HEK293 (cell line): ENCODE data around the gene SCN8A.

ENCODE experiments used
- CTCF ChIA-PET: fragments of 350-600 bp; formaldehyde crosslinking; extraction: SDS; loops from one replicate; lab custom pipeline; 2021; ENCODE audit warnings: antibody characterized with exemption; lab: Yijun Ruan, JAX
- POLR2A ChIA-PET: fragments of 300-600 bp; formaldehyde crosslinking; extraction: SDS; loops from one replicate; lab custom pipeline; 2020; ENCODE audit warnings: antibody characterized with exemption, inconsistent platforms; lab: Yijun Ruan, JAX
- H3K27ac ChIP-seq: fragments of 200-500 bp; sonication (Bioruptor generic); 2 replicates; pipeline ENCODE4 v1.5.1; 2014; ENCODE audit warnings: low read depth, low read length, control low read depth, inconsistent platforms; ENCODE audit errors: extremely low read depth
- H3K36me3 ChIP-seq, 2 experiments: fragments of 200-500 bp in 1 of 2; sonication (Bioruptor generic) in 1 of 2; 1 replicate in 1 of 2; 2 replicates in 1 of 2; pipeline ENCODE4 v1.5.1; 2014 to 2017; ENCODE audit warnings: inconsistent platforms in 2 of 2, low read length in 2 of 2; ENCODE audit not compliant: control insufficient read depth in 2 of 2, insufficient read depth in 1 of 2
- H3K4me1 ChIP-seq: fragments of 200-500 bp; sonication (Bioruptor generic); 2 replicates; pipeline ENCODE4 v1.5.1; 2014; ENCODE audit warnings: mild to moderate bottlenecking, low read length, inconsistent platforms; ENCODE audit not compliant: control insufficient read depth, insufficient read depth
- H3K4me3 ChIP-seq: 2 replicates; pipeline ENCODE4 v1.5.1; 2011; ENCODE audit warnings: low read depth, mild to moderate bottlenecking, control low read depth, low read length, moderate library complexity
- H3K9me3 ChIP-seq: fragments of 200-500 bp; sonication (Bioruptor generic); 2 replicates; pipeline ENCODE4 v1.5.1; 2014; ENCODE audit warnings: low read depth, low read length, inconsistent platforms; ENCODE audit not compliant: control insufficient read depth, insufficient read depth
- AEBP2 ChIP-seq: fragments of 450-650 bp; formaldehyde crosslinking; IDR thresholded peaks from 2 replicates; pipeline ENCODE4 v1.5.1; 2016; ENCODE audit warnings: missing biosample characterization, missing genetic modification characterization, borderline replicate concordance
- KLF9 ChIP-seq: fragments of 450-650 bp; formaldehyde crosslinking; IDR thresholded peaks from 2 replicates; pipeline ENCODE4 v1.5.1; 2016; ENCODE audit warnings: missing biosample characterization, missing genetic modification characterization, low read depth
- MEIS1 ChIP-seq: sonication (generic); formaldehyde crosslinking; IDR thresholded peaks from 2 replicates; pipeline ENCODE4 v1.8.1; 2022; ENCODE audit warnings: missing genetic modification reagents, mild to moderate bottlenecking, borderline replicate concordance
- PRDM4 ChIP-seq: fragments of 450-650 bp; formaldehyde crosslinking; IDR thresholded peaks from 2 replicates; pipeline ENCODE4 v1.5.1; 2017; ENCODE audit warnings: missing biosample characterization, missing genetic modification characterization
- RBAK ChIP-seq: fragments of 450-650 bp; formaldehyde crosslinking; IDR thresholded peaks from 2 replicates; pipeline ENCODE4 v1.5.1; 2016; ENCODE audit warnings: missing biosample characterization, missing genetic modification characterization
- WT1 ChIP-seq: fragments of 450-650 bp; formaldehyde crosslinking; IDR thresholded peaks from 2 replicates; pipeline ENCODE4 v1.5.1; 2016; ENCODE audit warnings: missing biosample characterization, missing genetic modification characterization
- ZBTB17 ChIP-seq: fragments of 450-650 bp; formaldehyde crosslinking; IDR thresholded peaks from 2 replicates; pipeline ENCODE4 v1.5.1; 2016; ENCODE audit warnings: missing biosample characterization, missing genetic modification characterization
- ZBTB20 ChIP-seq: fragments of 450-650 bp; formaldehyde crosslinking; IDR thresholded peaks from 2 replicates; pipeline ENCODE4 v1.5.1; 2016; ENCODE audit warnings: missing biosample characterization, missing genetic modification characterization
- ZNF169 ChIP-seq: fragments of 450-650 bp; formaldehyde crosslinking; IDR thresholded peaks from 2 replicates; pipeline ENCODE4 v1.5.1; 2016; ENCODE audit warnings: missing biosample characterization, missing genetic modification characterization
- ZNF184 ChIP-seq: fragments of 450-650 bp; IDR thresholded peaks from 2 replicates; pipeline ENCODE4 v1.5.1; 2018; ENCODE audit warnings: missing biosample characterization, mild to moderate bottlenecking, missing genetic modification characterization
- ZNF211 ChIP-seq: fragments of 450-650 bp; formaldehyde crosslinking; IDR thresholded peaks from 2 replicates; pipeline ENCODE4 v1.5.1; 2016; ENCODE audit warnings: low read depth, missing biosample characterization, missing genetic modification characterization
- ZNF335 ChIP-seq: fragments of 450-650 bp; formaldehyde crosslinking; conservative IDR thresholded peaks from 2 replicates; pipeline ENCODE4 v1.5.1; 2016; ENCODE audit warnings: missing biosample characterization, missing genetic modification characterization
- ZNF354C ChIP-seq: fragments of 450-650 bp; formaldehyde crosslinking; IDR thresholded peaks from 2 replicates; pipeline ENCODE4 v1.5.1; 2016; ENCODE audit warnings: missing biosample characterization, missing genetic modification characterization, low read depth, borderline replicate concordance
- ZNF426 ChIP-seq: fragments of 450-650 bp; formaldehyde crosslinking; IDR thresholded peaks from 2 replicates; pipeline ENCODE4 v1.5.1; 2017; ENCODE audit warnings: missing biosample characterization, missing genetic modification characterization, mild to moderate bottlenecking, inconsistent platforms, moderate library complexity
- ZNF48 ChIP-seq: fragments of 450-650 bp; formaldehyde crosslinking; IDR thresholded peaks from 2 replicates; pipeline ENCODE4 v1.5.1; 2016; ENCODE audit warnings: missing biosample characterization, missing genetic modification characterization
- ZNF521 ChIP-seq: fragments of 450-650 bp; formaldehyde crosslinking; IDR thresholded peaks from 2 replicates; pipeline ENCODE4 v1.5.1; 2017; ENCODE audit warnings: missing biosample characterization, mild to moderate bottlenecking, missing genetic modification characterization
- ZNF530 ChIP-seq: fragments of 450-650 bp; formaldehyde crosslinking; IDR thresholded peaks from 2 replicates; pipeline ENCODE4 v1.5.1; 2016; ENCODE audit warnings: low read depth, missing biosample characterization, missing genetic modification characterization
- ZNF548 ChIP-seq: fragments of 450-650 bp; formaldehyde crosslinking; IDR thresholded peaks from 2 replicates; pipeline ENCODE4 v1.5.1; 2016; ENCODE audit warnings: missing biosample characterization, missing genetic modification characterization
- ZNF560 ChIP-seq: fragments of 450-650 bp; formaldehyde crosslinking; IDR thresholded peaks from 2 replicates; pipeline ENCODE4 v1.5.1; 2017; ENCODE audit warnings: missing biosample characterization, missing genetic modification characterization, borderline replicate concordance
- ZNF707 ChIP-seq: fragments of 450-650 bp; formaldehyde crosslinking; IDR thresholded peaks from 2 replicates; pipeline ENCODE4 v1.5.1; 2016; ENCODE audit warnings: missing biosample characterization, missing genetic modification characterization
- ZNF777 ChIP-seq: fragments of 450-650 bp; formaldehyde crosslinking; IDR thresholded peaks from 2 replicates; pipeline ENCODE4 v1.5.1; 2017; ENCODE audit warnings: missing biosample characterization, missing genetic modification characterization, borderline replicate concordance
- ZSCAN30 ChIP-seq: fragments of 450-650 bp; IDR thresholded peaks from 2 replicates; pipeline ENCODE4 v1.5.1; 2018; ENCODE audit warnings: missing biosample characterization, mild to moderate bottlenecking, missing genetic modification characterization, moderate library complexity
- TF ChIP-seq, protein P1 (sequence below): fragments of 450-650 bp; formaldehyde crosslinking; IDR thresholded peaks from 2 replicates; pipeline ENCODE4 v1.5.1; 2016; ENCODE audit warnings: missing biosample characterization, missing genetic modification characterization
- TF ChIP-seq, protein P2 (sequence below): fragments of 450-650 bp; formaldehyde crosslinking; IDR thresholded peaks from 2 replicates; pipeline ENCODE4 v1.5.1; 2016; ENCODE audit warnings: missing biosample characterization, missing genetic modification characterization
- TF ChIP-seq, protein P3 (sequence below): fragments of 450-650 bp; IDR thresholded peaks from 2 replicates; pipeline ENCODE4 v1.5.1; 2018; ENCODE audit warnings: missing biosample characterization, mild to moderate bottlenecking, missing genetic modification characterization

Gene SCN8A

DNA sequence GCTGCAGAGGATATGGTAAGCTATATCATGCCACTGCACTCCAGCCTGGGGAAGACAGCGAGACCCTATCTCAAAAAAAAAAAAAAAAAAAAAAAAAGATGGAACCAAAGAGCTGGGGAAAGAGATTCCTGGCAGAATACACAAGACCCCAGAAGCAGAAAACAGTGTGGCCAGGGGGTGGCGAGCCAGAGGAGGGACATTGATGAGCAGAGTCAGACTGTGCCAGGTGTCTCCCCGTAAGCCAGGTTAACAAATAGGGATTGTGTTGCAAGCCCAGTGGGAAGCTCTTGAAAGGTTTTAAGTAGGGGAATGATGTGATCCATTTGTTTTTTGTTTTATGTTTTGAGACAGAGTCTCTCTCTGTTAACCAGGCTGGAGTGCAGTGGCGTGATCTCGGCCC, 201.4 kb downstream of the SCN8A start:
- ChIA-PET CTCF (interaction anchor here (0.6 kb wide), 2 partner anchors 83 to 229 kb away, joined by 5 to 6 read pairs; no protein-coding TSS in a partner anchor), POLR2A (interaction anchor here (0.6 kb wide), 1 partner anchor 1288 kb away, joined by 4 read pairs; no protein-coding TSS in a partner anchor)
- Histone ChIP-seq H3K4me3 (no peak overlapping the region), H3K4me1 (no peaks in the 10 kb centered on the region), H3K27ac (no peak overlapping the region), H3K36me3 (peaks cover 0 to 11% of the 10 kb centered on the region in 2 experiments; a peak in 1 of 3 replicates), H3K9me3 (no peaks in the 10 kb centered on the region)
- TF ChIP-seq ZNF335 (no peak), ZSCAN30 (tag by site-specific recombination) (no peak), ZBTB20 (tag by site-specific recombination) (no peak), RBAK (no peak), ZNF211 (tag by site-specific recombination) (no peak), ZNF530 (no peak), ZNF548 (tag by site-specific recombination) (no peak), ZNF521 (no peak)

- Histone ChIP-seq H3K9me3 (no peaks in the 10 kb centered on the region), H3K36me3 (peaks cover 0 to 11% of the 10 kb centered on the region in 2 experiments; a peak in 1 of 3 replicates), H3K4me3 (no peak overlapping the region), H3K4me1 (no peaks in the 10 kb centered on the region), H3K27ac (no peak overlapping the region)
- ChIA-PET POLR2A (no interaction called here), CTCF (no interaction called here)
- no peak for TF ChIP-seq KLF9 (tag by site-specific recombination)
- no peak for TF ChIP-seq MEIS1 (CRISPR knock-in tag)
- TF ChIP-seq, protein P1, sequence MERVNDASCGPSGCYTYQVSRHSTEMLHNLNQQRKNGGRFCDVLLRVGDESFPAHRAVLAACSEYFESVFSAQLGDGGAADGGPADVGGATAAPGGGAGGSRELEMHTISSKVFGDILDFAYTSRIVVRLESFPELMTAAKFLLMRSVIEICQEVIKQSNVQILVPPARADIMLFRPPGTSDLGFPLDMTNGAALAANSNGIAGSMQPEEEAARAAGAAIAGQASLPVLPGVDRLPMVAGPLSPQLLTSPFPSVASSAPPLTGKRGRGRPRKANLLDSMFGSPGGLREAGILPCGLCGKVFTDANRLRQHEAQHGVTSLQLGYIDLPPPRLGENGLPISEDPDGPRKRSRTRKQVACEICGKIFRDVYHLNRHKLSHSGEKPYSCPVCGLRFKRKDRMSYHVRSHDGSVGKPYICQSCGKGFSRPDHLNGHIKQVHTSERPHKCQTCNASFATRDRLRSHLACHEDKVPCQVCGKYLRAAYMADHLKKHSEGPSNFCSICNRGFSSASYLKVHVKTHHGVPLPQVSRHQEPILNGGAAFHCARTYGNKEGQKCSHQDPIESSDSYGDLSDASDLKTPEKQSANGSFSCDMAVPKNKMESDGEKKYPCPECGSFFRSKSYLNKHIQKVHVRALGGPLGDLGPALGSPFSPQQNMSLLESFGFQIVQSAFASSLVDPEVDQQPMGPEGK, result no peak
- TF ChIP-seq ZBTB17 (tag by site-specific recombination), result no peak
- no peak for TF ChIP-seq ZNF426 (tag by site-specific recombination)
- TF ChIP-seq ZNF354C (tag by site-specific recombination), result no peak
- TF ChIP-seq ZNF184 (tag by site-specific recombination), result no peak
- TF ChIP-seq, protein P2, sequence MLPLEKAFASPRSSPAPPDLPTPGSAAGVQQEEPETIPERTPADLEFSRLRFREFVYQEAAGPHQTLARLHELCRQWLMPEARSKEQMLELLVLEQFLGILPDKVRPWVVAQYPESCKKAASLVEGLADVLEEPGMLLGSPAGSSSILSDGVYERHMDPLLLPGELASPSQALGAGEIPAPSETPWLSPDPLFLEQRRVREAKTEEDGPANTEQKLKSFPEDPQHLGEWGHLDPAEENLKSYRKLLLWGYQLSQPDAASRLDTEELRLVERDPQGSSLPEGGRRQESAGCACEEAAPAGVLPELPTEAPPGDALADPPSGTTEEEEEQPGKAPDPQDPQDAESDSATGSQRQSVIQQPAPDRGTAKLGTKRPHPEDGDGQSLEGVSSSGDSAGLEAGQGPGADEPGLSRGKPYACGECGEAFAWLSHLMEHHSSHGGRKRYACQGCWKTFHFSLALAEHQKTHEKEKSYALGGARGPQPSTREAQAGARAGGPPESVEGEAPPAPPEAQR, result no peak
- no peak for TF ChIP-seq ZNF169 (tag by site-specific recombination)
- TF ChIP-seq WT1 (tag by site-specific recombination), result no peak
- TF ChIP-seq ZNF560 (tag by site-specific recombination), result no peak
Measured at GRCh38 chr12:51793201-51793600, 202.2 kb downstream of the SCN8A start.

GRCh38 chr12:51797301-51797700, 206.3 kb downstream of the SCN8A start:
- CTCF ChIA-PET, result no interaction called here
- H3K9me3 ChIP-seq, result no peaks in the 10 kb centered on the region
- TF ChIP-seq AEBP2 (tag by site-specific recombination) (no peak), PRDM4 (tag by site-specific recombination) (no peak), ZNF777 (no peak), ZNF48 (tag by site-specific recombination) (no peak), ZNF707 (tag by site-specific recombination) (no peak)
- TF ChIP-seq, protein P3, sequence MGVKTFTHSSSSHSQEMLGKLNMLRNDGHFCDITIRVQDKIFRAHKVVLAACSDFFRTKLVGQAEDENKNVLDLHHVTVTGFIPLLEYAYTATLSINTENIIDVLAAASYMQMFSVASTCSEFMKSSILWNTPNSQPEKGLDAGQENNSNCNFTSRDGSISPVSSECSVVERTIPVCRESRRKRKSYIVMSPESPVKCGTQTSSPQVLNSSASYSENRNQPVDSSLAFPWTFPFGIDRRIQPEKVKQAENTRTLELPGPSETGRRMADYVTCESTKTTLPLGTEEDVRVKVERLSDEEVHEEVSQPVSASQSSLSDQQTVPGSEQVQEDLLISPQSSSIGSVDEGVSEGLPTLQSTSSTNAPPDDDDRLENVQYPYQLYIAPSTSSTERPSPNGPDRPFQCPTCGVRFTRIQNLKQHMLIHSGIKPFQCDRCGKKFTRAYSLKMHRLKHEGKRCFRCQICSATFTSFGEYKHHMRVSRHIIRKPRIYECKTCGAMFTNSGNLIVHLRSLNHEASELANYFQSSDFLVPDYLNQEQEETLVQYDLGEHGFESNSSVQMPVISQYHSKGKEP (tag by site-specific recombination), result no peak

More at GRCh38 chr12:51797301-51797700, 206.3 kb downstream of the SCN8A start:
- POLR2A ChIA-PET, result no interaction called here
- Histone ChIP-seq H3K27ac (no peak overlapping the region), H3K36me3 (peaks cover 0 to 5% of the 10 kb centered on the region in 2 experiments; a peak in 1 of 3 replicates), H3K4me1 (no peaks in the 10 kb centered on the region), H3K4me3 (no peak overlapping the region)
